HG03575 (cell line): ENCODE data around the gene NANS.

Experiments used
- ATAC-seq: cut with Tn5 transposase; IDR thresholded peaks from one replicate; pipeline ENCODE4 v1.9.1; 2021; ENCODE audit not compliant: unreplicated experiment, insufficient number of reproducible peaks, low FRiP score; ENCODE audit errors: extremely low read depth

The NANS gene

GRCh38 chr9:98034593-98035546, 21.7 kb upstream of the NANS start:
- ATAC-seq = no peak

GRCh38 chr9:98037357-98037756, 19.2 kb upstream of the NANS start:
- ATAC-seq = no peak

- ATAC-seq = no peak
Observed at GRCh38 chr9:98038958-98039357, 17.6 kb upstream of the NANS start.

GRCh38 chr9:98039607-98040017, 16.9 kb upstream of the NANS start:
- ATAC-seq = no peak

- no peak for ATAC-seq
Observed at GRCh38 chr9:98040212-98040611, 16.3 kb upstream of the NANS start.

GRCh38 chr9:98043915-98044314, 12.6 kb upstream of the NANS start:
- ATAC-seq = no peak

GRCh38 chr9:98045234-98046179, 11.0 kb upstream of the NANS start:
- no peak for ATAC-seq

- ATAC-seq = no peak
Observed at GRCh38 chr9:98046180-98046543, 10.4 kb upstream of the NANS start.

GRCh38 chr9:98047002-98047401, 9.5 kb upstream of the NANS start:
- ATAC-seq = no peak

GRCh38 chr9:98049288-98050072, 7.1 kb upstream of the NANS start:
- no peak for ATAC-seq

- ATAC-seq = no peak
Observed at GRCh38 chr9:98050351-98050750, 6.2 kb upstream of the NANS start.

- no peak for ATAC-seq
Observed at GRCh38 chr9:98054376-98054951, 2.1 kb upstream of the NANS start.

GRCh38 chr9:98057138-98057799, 737 bp downstream of the NANS start:
- ATAC-seq = no peak

GRCh38 chr9:98062161-98062560, 5.6 kb downstream of the NANS start:
- no peak for ATAC-seq

GRCh38 chr9:98064623-98065392, 8.3 kb downstream of the NANS start:
- ATAC-seq = no peak

- ATAC-seq = no peak
Observed at GRCh38 chr9:98066235-98066634, 9.7 kb downstream of the NANS start.

- no peak for ATAC-seq
Observed at GRCh38 chr9:98067184-98067583, 10.7 kb downstream of the NANS start.

GRCh38 chr9:98069551-98069950, 13.0 kb downstream of the NANS start:
- ATAC-seq = no peak
